HepG2 (cell line): ENCODE measurements around the gene GGA1. TPM values are rescaled to one million over a fixed set of nuclear protein-coding genes. Genes with fewer than 3 reads are reported as not detected.

Experiments used
- ATAC-seq: fragments of 200-7000 bp; cut with Tn5 transposase; 3 replicates; pipeline ENCODE4 v1.9.1; 2020; ENCODE audit warnings: mild to moderate bottlenecking, moderate library complexity
- BruUV-seq: library from RNA; stranded (reverse); fragments of 400-500 nt; replicated peaks from 2 replicates; lab custom pipeline; 2021; lab: Mats Ljungman, UMichigan
- CTCF ChIA-PET: fragments of 300-600 bp; formaldehyde crosslinking; extraction: SDS; loops from one replicate; lab custom pipeline; 2021; ENCODE audit warnings: low total read pairs, inconsistent platforms, low intra/inter-chr PET ratio; lab: Yijun Ruan, JAX
- POLR2A ChIA-PET: fragments of 350-600 bp; sonication (Branson Sonifier 250); formaldehyde crosslinking; loops from one replicate; lab custom pipeline; 2020; ENCODE audit warnings: antibody characterized with exemption, inconsistent platforms; lab: Yijun Ruan, JAX
- DNase-seq: peaks from one replicate; pipeline ENCODE4 v3.0.0-alpha.2; 2015; ENCODE audit warnings: low spot score
- FAIRE-seq: peaks from 3 replicates; lab custom pipeline; 2011; peaks lifted over from hg19 to GRCh38; lab: Jason Lieb, UNC
- H2AFZ ChIP-seq: one replicate; pipeline ENCODE4 v1.6.1; 2011; ENCODE audit warnings: low read length, inconsistent platforms
- H3K27ac ChIP-seq: fragments of 300-600 bp; 3 replicates; pipeline ENCODE4 v1.8.0; 2011; ENCODE audit warnings: mixed run types, mild to moderate bottlenecking, mixed read lengths, low read length, inconsistent platforms; ENCODE audit not compliant: insufficient read depth; ENCODE audit errors: extremely low read length
- H3K27me3 ChIP-seq, 2 experiments: fragments of 200-600 bp in 1 of 2; 2 replicates in 1 of 2; 3 replicates in 1 of 2; pipeline versions ENCODE4 v1.6.0 to v1.8.0; 2011; ENCODE audit warnings: low read length in 2 of 2, mild to moderate bottlenecking in 2 of 2, moderate library complexity in 2 of 2, inconsistent platforms in 1 of 2; ENCODE audit not compliant: insufficient read depth in 2 of 2, control insufficient read depth in 1 of 2
- H3K36me3 ChIP-seq, 2 experiments: fragments of 200-600 bp in 1 of 2; replicated peaks in 1 of 2; 2 replicates in 1 of 2; 3 replicates in 1 of 2; pipeline versions ENCODE4 v1.5.1 to v1.8.0; 2011; ENCODE audit warnings: low read length in 2 of 2, inconsistent platforms in 1 of 2; ENCODE audit not compliant: insufficient read depth in 2 of 2, control insufficient read depth in 1 of 2
- H3K4me1 ChIP-seq: 2 replicates; pipeline ENCODE4 v1.5.1; 2012; ENCODE audit warnings: low read length, inconsistent platforms; ENCODE audit not compliant: insufficient read depth
- H3K4me2 ChIP-seq: 2 replicates; pipeline ENCODE4 v1.6.0; 2011; ENCODE audit warnings: low read depth, low read length, inconsistent platforms
- H3K4me3 ChIP-seq, 3 experiments: fragments of 200-600 bp in 1 of 3; sonication (generic), shearing (Covaris generic) in 1 of 3; replicated peaks in 1 of 3; 2 replicates each; pipeline ENCODE4 v1.5.1; 2011 to 2016; ENCODE audit warnings: low read length in 3 of 3, inconsistent platforms in 2 of 3, low read depth in 2 of 3, mild to moderate bottlenecking in 2 of 3, control low read depth in 1 of 3, mixed read lengths in 1 of 3; ENCODE audit not compliant: insufficient read depth in 1 of 3
- H3K79me2 ChIP-seq: one replicate; pipeline ENCODE4 v1.6.1; 2011; ENCODE audit warnings: low read length, inconsistent platforms; ENCODE audit not compliant: insufficient read depth
- H3K9ac ChIP-seq: 2 replicates; pipeline ENCODE4 v1.6.0; 2011; ENCODE audit warnings: mild to moderate bottlenecking, low read depth, low read length, inconsistent platforms; ENCODE audit not compliant: insufficient read depth
- H3K9me3 ChIP-seq: 2 replicates; pipeline ENCODE4 v1.5.1; 2012; ENCODE audit warnings: mild to moderate bottlenecking, low read length
- H4K20me1 ChIP-seq: 2 replicates; pipeline ENCODE4 v1.6.0; 2011; ENCODE audit warnings: inconsistent platforms, mild to moderate bottlenecking, low read length, moderate library complexity; ENCODE audit not compliant: insufficient read depth
- AGO2 ChIP-seq: fragments of 200-400 bp; formaldehyde crosslinking; optimal IDR thresholded peaks from 2 replicates; pipeline ENCODE3; 2017; ENCODE audit warnings: mild to moderate bottlenecking, low read depth, low read length, moderate library complexity
- MEIS2 ChIP-seq: sonication (generic); formaldehyde crosslinking; IDR thresholded peaks from 2 replicates; pipeline ENCODE4 v1.9.0; 2021; ENCODE audit warnings: mild to moderate bottlenecking, missing genetic modification reagents
- RAD21 ChIP-seq: fragments of 450-650 bp; formaldehyde crosslinking; IDR thresholded peaks from 2 replicates; pipeline ENCODE4 v1.5.0; 2020; ENCODE audit warnings: mild to moderate bottlenecking
- RARG ChIP-seq: sonication (generic); formaldehyde crosslinking; IDR thresholded peaks from 2 replicates; pipeline ENCODE4 v1.4.0; 2020; ENCODE audit warnings: low read depth, mild to moderate bottlenecking, missing genetic modification reagents
- ZNF101 ChIP-seq: sonication (generic); formaldehyde crosslinking; IDR thresholded peaks from 2 replicates; pipeline ENCODE4 v1.4.0; 2020; ENCODE audit warnings: mild to moderate bottlenecking, low read depth, missing genetic modification reagents, borderline replicate concordance
- ZNF264 ChIP-seq: sonication (generic); formaldehyde crosslinking; IDR thresholded peaks from 2 replicates; pipeline ENCODE4 v1.4.0; 2020; ENCODE audit warnings: missing genetic modification reagents
- ZNF407 ChIP-seq: sonication (generic); formaldehyde crosslinking; IDR thresholded peaks from one replicate; pipeline ENCODE4 v1.5.1; 2020; ENCODE audit warnings: mild to moderate bottlenecking, missing genetic modification reagents; ENCODE audit errors: not compliant biosample characterization
- WGBS: methylation state at CpG from one replicate; pipeline ENCODE4 v1.1.6; 2017; ENCODE audit warnings: low lambda C conversion rate; 5-methylcytosine and 5-hydroxymethylcytosine counted together
- in situ Hi-C: cut with HindIII; loops from 2 replicates; pipeline ENCODE4 v1.10.0; 2017; ENCODE audit warnings: low pct_unique_long_range_greater_than_20kb; ENCODE audit not compliant: extremely low pct_ligation_motif_present
- intact Hi-C: fragments of 100-400 bp; cut with micrococcal nuclease; formaldehyde crosslinking; loops from one replicate; pipeline ENCODE4 v1.10.0; 2022; ENCODE audit not compliant: unreplicated experiment
- polyA plus RNA-seq, 8 experiments: library from polyadenylated mRNA; depleted of rRNA in 3 of 8; stranded (reverse) in 7 of 8; unstranded in 1 of 8; fragments of >200 nt; fragmentation: Illumina TruSeq in 4 of 8; extraction: Trizol in 4 of 8; gene quantifications; 2 replicates each; pipeline versions ENCODE4 v1.2.1 to v1.2.3, GENCODE V29; 2011 to 2016; ENCODE audit warnings: low read depth in 4 of 8, missing spikeins in 1 of 8, mixed read lengths in 1 of 8; ENCODE audit not compliant: insufficient read depth in 1 of 8
- total RNA-seq, 5 experiments: library from RNA; depleted of rRNA; stranded (reverse); fragments of >200 nt; fragmentation: Illumina TruSeq; extraction: Trizol; gene quantifications; 2 replicates each; pipeline ENCODE4 v1.2.3, GENCODE V29; 2016; ENCODE audit warnings: low read depth in 1 of 5

The GGA1 gene
- total and polyA plus RNA-seq, 2 of the 13 experiments (the other 11 are each of a cell fraction or from before 2014, with no cell fraction given), result 29.1 to 87.2 TPM

GRCh38 chr22:37626556-37627075 is 18.0 kb downstream of the GGA1 start (continued):
- TF ChIP-seq ZNF101 (CRISPR knock-in tag) (no peak), ZNF264 (CRISPR knock-in tag) (no peak), MEIS2 (CRISPR knock-in tag) (no peak)

GRCh38 chr22:37627121-37627520 is 18.5 kb downstream of the GGA1 start:
- H3K4me1 ChIP-seq, result peaks cover 28% of the 10 kb centered on the region
- DNase-seq (no peak), FAIRE-seq (no peak), ATAC-seq (no peak)
- ChIA-PET CTCF (no interaction called here), POLR2A (interaction anchor here (1.0 to 2.8 kb wide), 2 partner anchors 19 to 31 kb away, joined by 3 to 7 read pairs; partner anchors contain the start of gene GGA1)
- no peak overlapping the region for H3K4me2 ChIP-seq
- H3K27me3 ChIP-seq, result no peaks in the 10 kb centered on the region
- H3K9me3 ChIP-seq, result no peaks in the 10 kb centered on the region
- WGBS, result 92% methylated on average over 7 of the region's 7 CpGs
- H4K20me1 ChIP-seq, result no peaks in the 10 kb centered on the region
- BruUV-seq, result no TSS peak
- H3K79me2 ChIP-seq, result no peaks in the 10 kb centered on the region
- H3K36me3 ChIP-seq, result peaks cover 2 to 9% of the 10 kb centered on the region in 2 experiments; a peak in 3 of 5 replicates
- H3K9ac ChIP-seq, result no peak overlapping the region
- no peak overlapping the region for H2AFZ ChIP-seq
- in situ Hi-C loops, result no loop called here
- no peak overlapping the region for H3K27ac ChIP-seq
- TF ChIP-seq AGO2 (peak; percentile 16), ZNF407 (CRISPR knock-in tag) (no peak), RAD21 (CRISPR knock-in tag) (no peak), RARG (CRISPR knock-in tag) (no peak)
- intact Hi-C loops, result no loop called here
- no peak overlapping the region for H3K4me3 ChIP-seq
